Measurements from ENCODE around the gene SNAPC3. TPM values are rescaled to one million over a fixed set of nuclear protein-coding genes. Genes with fewer than 3 reads are reported as not detected.

Gene SNAPC3
- total RNA-seq, 4 donors from 2014 or later = 18.3 to 31.9 (median 20.3) TPM

GRCh38 chr9:15401266-15401665 is 21.4 kb upstream of the SNAPC3 start:
- in situ Hi-C loops (cut with MboI; ENCODE audit: low sequenced_read_pairs in 4 of 4) = loop anchor here in 1 of 4 donors (25.0 kb wide), 1 partner anchor 189 kb away; no protein-coding TSS in a partner anchor

GRCh38 chr9:15403155-15403554 is 19.5 kb upstream of the SNAPC3 start:
- TF ChIP-seq POLR2A (IDR thresholded peaks at IDR 0.05) = no peak
- TF ChIP-seq CTCF (IDR thresholded peaks at IDR 0.05 in 4 of 5, conservative IDR thresholded peaks at IDR 0.05 in 1 of 5) = no peak
- no peaks in the 10 kb centered on the region for H3K27me3 ChIP-seq
- in situ Hi-C loops (cut with MboI; ENCODE audit: low sequenced_read_pairs in 4 of 4) = loop anchor here in 1 of 4 donors (25.0 kb wide), 1 partner anchor 191 kb away; no protein-coding TSS in a partner anchor
- H3K4me1 ChIP-seq = no peaks in the 10 kb centered on the region
- H3K36me3 ChIP-seq = no peaks in the 10 kb centered on the region
- intact Hi-C loops (cut with DNase I; ENCODE audit: low total_unique reads) = no loop called here
- ATAC-seq = no peak
- DNase-seq = no peak
- H3K4me3 ChIP-seq = no peak overlapping the region
- H3K9me3 ChIP-seq = no peaks in the 10 kb centered on the region
- no peak overlapping the region for H3K27ac ChIP-seq

More at GRCh38 chr9:15401266-15401665, 21.4 kb upstream of the SNAPC3 start:
- Histone ChIP-seq H3K4me1 (no peaks in the 10 kb centered on the region), H3K36me3 (no peaks in the 10 kb centered on the region), H3K27ac (no peak overlapping the region), H3K9me3 (no peaks in the 10 kb centered on the region), H3K27me3 (no peaks in the 10 kb centered on the region), H3K4me3 (no peak overlapping the region)
- DNase-seq (no peak), ATAC-seq (no peak)
- intact Hi-C loops (cut with DNase I; ENCODE audit: low total_unique reads) = no loop called here
- TF ChIP-seq CTCF (IDR thresholded peaks at IDR 0.05 in 4 of 5, conservative IDR thresholded peaks at IDR 0.05 in 1 of 5) (no peak), POLR2A (IDR thresholded peaks at IDR 0.05) (no peak)

GRCh38 chr9:15404171-15404570 is 18.5 kb upstream of the SNAPC3 start:
- Histone ChIP-seq H3K4me3 (no peak overlapping the region), H3K9me3 (no peaks in the 10 kb centered on the region), H3K27ac (no peak overlapping the region), H3K4me1 (no peaks in the 10 kb centered on the region), H3K36me3 (no peaks in the 10 kb centered on the region), H3K27me3 (no peaks in the 10 kb centered on the region)
- no peak for DNase-seq
- ATAC-seq = no peak
- intact Hi-C loops (cut with DNase I; ENCODE audit: low total_unique reads) (no loop called here), in situ Hi-C loops (cut with MboI; ENCODE audit: low sequenced_read_pairs in 4 of 4) (loop anchor here in 1 of 4 donors (25.0 kb wide), 1 partner anchor 192 kb away; no protein-coding TSS in a partner anchor)
- no peak for TF ChIP-seq POLR2A (IDR thresholded peaks at IDR 0.05)
- TF ChIP-seq CTCF (IDR thresholded peaks at IDR 0.05 in 4 of 5, conservative IDR thresholded peaks at IDR 0.05 in 1 of 5) = no peak

GRCh38 chr9:15416880-15417279 is 5.8 kb upstream of the SNAPC3 start:
- Histone ChIP-seq H3K4me1 (no peaks in the 10 kb centered on the region), H3K27me3 (no peaks in the 10 kb centered on the region), H3K9me3 (no peaks in the 10 kb centered on the region), H3K36me3 (no peaks in the 10 kb centered on the region), H3K27ac (no peak overlapping the region), H3K4me3 (no peak overlapping the region)
- ATAC-seq = no peak
- TF ChIP-seq POLR2A (IDR thresholded peaks at IDR 0.05) = no peak
- TF ChIP-seq CTCF (IDR thresholded peaks at IDR 0.05 in 4 of 5, conservative IDR thresholded peaks at IDR 0.05 in 1 of 5) = no peak
- DNase-seq = no peak
- intact Hi-C loops (cut with DNase I; ENCODE audit: low total_unique reads) = no loop called here
- in situ Hi-C loops (cut with MboI; ENCODE audit: low sequenced_read_pairs in 4 of 4) = loop anchor here in 3 of 4 donors (10.0 to 25.0 kb wide), 3 partner anchors 112 to 205 kb away; partner anchors contain the start of gene TTC39B (in 1 of the 3)

- Histone ChIP-seq H3K4me3 (no peak overlapping the region), H3K4me1 (no peaks in the 10 kb centered on the region), H3K36me3 (no peaks in the 10 kb centered on the region), H3K27ac (no peak overlapping the region), H3K9me3 (no peaks in the 10 kb centered on the region), H3K27me3 (no peaks in the 10 kb centered on the region)
- TF ChIP-seq POLR2A (IDR thresholded peaks at IDR 0.05) = no peak
- TF ChIP-seq CTCF (IDR thresholded peaks at IDR 0.05 in 4 of 5, conservative IDR thresholded peaks at IDR 0.05 in 1 of 5) = no peak
- in situ Hi-C loops (cut with MboI; ENCODE audit: low sequenced_read_pairs in 4 of 4) = loop anchor here in 3 of 4 donors (10.0 to 25.0 kb wide), 3 partner anchors 113 to 205 kb away; partner anchors contain the start of gene TTC39B (in 1 of the 3)
- ATAC-seq = no peak
- intact Hi-C loops (cut with DNase I; ENCODE audit: low total_unique reads) = no loop called here
- no peak for DNase-seq
Measured at GRCh38 chr9:15417626-15418025, 5.0 kb upstream of the SNAPC3 start.
